GM12892 (cell line): ENCODE results near the gene TNFRSF8.

ENCODE experiments used
- DNase-seq: peaks from one replicate; pipeline ENCODE4 v3.0.0; 2011; ENCODE audit not compliant: insufficient read length
- FAIRE-seq: peaks from 2 replicates; lab custom pipeline; 2011; peaks lifted over from hg19 to GRCh38; lab: Jason Lieb, UNC
- POLR2A ChIP-seq: IDR thresholded peaks from 2 replicates; pipeline ENCODE4 v1.6.1; 2011; ENCODE audit warnings: low read depth, low read length, control low read depth
- POLR2AphosphoS5 ChIP-seq: IDR thresholded peaks from 2 replicates; pipeline ENCODE4 v1.6.1; 2011; ENCODE audit warnings: low read depth, low read length, control low read depth
- TAF1 ChIP-seq: IDR thresholded peaks from 2 replicates; pipeline ENCODE4 v1.6.1; 2011; ENCODE audit warnings: low read depth, mild to moderate bottlenecking, control low read depth, low read length, borderline replicate concordance

TNFRSF8 gene

DNA sequence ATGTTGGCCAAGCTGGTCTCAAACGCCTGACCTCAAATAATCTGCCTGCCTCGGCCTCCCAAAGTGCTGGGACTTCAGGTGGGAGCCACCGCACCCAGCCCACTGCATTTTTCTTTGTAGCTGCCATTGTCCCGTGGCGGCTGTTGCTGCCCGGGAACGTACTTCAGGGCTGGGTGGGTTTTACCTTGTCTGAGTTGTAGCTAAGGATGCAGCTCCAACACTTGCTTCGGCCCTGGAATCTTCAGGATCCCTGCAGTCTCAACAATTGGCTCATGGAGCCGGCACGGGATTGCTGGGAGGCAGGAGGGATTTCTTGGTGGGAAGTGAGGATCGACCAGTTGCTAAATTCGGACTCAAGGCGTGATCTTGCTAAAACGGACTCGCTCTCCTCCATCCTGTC, 10.7 kb downstream of the TNFRSF8 start:
- FAIRE-seq, result no peak
- TF ChIP-seq POLR2AphosphoS5, result no peak
- TF ChIP-seq POLR2A, result no peak
- TF ChIP-seq TAF1, result no peak

DNA sequence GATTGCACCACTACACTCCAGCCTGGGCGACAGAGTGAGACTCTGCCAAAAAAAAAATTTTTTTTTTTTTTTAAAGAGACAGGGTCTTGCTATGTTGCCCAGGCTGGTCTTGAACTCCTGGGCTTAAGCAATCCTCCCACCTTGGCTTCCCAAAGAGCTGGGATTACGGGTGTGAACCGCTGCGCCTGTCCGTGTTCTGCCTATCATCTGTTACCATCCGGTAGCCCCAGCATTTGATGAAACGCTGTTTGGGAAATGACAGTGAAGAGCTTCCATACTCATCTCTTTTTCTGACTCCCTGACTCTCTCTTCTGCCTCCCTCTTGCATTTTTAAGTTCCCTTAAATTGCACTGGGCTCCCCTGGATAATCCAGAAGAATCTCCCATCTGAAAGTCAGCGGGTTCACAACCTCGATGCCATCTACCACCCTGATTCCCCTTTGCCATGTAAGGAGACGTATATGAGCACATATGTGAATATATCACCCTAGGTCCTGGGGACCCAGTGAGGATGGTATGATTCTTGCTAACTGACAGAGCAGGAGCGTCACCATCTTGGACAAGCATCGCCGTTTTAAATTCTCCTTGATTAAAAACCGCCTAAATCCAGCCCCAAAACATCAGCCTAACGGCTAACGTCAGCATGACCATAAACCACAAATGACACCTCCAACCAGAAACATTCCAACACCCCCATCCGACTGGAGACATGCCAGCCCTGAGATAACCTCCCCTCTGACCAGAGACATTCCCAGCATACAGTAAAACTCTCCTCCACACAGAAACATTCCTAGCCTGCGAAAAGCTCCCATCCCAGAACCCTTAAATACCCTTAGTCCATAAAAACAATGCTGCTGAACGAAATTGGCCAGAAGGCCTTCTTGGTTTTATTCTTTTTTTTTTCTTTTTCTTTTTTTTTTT, 12.4 kb downstream of the TNFRSF8 start:
- TF ChIP-seq POLR2AphosphoS5 (no peak; the same call in 1 of the 2 replicates), POLR2A (no peak), TAF1 (no peak)
- FAIRE-seq (no peak), DNase-seq (no peak)

More for the DNA sequence above, 10.7 kb downstream of the TNFRSF8 start:
- no peak for DNase-seq

DNA sequence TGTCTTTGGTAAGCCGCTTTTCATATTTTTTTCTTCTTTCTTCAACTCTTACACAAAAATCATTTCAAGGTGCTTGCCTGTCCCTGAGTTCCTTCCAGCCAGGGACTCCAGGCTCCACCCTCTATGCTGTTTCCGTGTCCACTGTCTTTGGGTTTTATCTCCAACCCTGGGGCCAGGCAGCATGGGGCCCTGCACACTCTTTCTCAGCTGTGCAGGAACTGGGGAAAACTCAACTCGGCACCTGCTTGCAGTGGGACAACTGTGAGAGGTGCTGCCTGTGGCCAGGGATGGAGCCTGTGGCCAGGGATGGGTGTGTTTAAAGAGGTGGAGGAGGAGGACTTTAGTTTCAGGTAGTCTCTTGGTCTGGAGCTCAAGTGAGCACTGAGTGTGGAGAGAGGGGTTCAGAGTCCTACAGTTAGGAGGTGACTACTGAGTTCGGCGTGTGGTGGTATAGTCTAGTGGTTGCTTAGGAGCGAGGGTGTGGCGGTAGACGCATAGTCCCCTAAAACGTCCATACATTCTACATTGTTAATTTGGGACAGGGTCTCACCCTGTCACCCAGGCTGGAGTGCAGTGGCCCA, 13.4 kb downstream of the TNFRSF8 start:
- TF ChIP-seq POLR2A (no peak; the same call in 1 of the 2 replicates), TAF1 (no peak), POLR2AphosphoS5 (no peak)
- FAIRE-seq (peak; percentile 70), DNase-seq (no peak)

DNA sequence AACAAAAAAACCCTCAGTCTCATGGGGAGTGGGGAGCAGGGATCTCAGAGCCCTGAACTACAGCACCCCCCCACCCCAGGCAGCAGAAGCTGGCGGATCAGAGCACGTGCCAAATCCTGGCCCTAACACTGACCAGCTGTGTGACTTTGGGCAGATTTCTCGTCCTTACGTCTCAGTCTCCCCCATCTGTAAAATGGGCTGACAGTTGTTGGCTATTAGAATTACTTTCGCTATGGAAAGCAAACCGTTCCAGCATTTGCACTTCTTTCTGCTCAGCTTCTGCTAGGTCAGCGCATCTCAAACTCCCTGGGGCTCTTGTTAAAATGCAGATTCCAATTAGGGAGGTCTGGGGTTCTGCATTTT, 15.5 kb downstream of the TNFRSF8 start:
- no peak for FAIRE-seq
- no peak for TF ChIP-seq TAF1
- TF ChIP-seq POLR2A, result no peak
- peak; percentile 57; the same call in 1 of the 2 replicates for TF ChIP-seq POLR2AphosphoS5
- no peak for DNase-seq

DNA sequence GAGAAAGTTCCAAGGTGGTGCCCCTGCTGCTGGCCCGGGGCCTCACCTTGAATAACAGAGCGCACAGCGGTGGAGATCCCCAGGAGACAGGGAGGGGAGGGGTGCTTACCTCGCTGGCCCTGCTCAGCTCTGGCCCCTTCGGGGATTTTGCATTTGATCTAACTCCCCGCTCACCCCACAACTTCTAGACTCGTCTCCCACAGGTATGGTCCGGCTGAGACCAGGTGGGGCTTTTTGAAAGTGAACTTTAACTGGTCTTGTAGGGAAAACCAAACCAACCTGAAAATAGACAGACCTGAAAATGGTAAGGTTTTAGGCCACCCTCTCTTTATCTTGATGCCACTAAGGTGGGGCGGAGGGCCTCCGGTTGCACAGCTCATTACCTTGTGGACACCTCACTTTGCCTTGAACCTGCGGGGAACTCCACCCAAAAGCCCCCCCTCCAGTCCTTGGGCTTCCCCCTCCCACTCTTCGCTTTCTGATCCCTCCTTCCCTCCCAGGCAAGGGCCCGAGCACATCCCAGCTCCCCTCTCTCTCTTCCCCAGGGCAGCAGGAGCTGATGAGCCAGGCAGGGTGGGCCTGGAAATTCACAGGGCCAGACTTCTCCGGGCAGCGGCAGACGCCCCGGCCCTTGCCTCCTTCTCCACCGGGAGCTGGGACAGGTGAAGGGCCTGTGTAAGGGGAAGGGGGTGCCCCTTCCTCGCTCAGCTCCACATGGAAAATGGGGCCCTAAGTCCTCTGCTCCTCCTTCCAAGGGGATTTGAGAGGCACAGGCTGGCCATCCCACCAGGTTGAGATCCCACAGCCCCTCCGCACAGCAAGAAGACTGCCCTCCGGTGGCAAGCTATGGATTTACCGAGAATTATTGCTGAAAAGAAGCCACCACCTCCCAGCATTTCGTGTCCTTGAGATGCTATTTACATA, 16.1 kb downstream of the TNFRSF8 start:
- peak; percentile 66 for DNase-seq
- FAIRE-seq, result peak; percentile 94
- TF ChIP-seq TAF1 (no peak), POLR2AphosphoS5 (peak; percentile 24; the same call in 1 of the 2 replicates), POLR2A (peak; percentile 58; the same call in 1 of the 2 replicates)

DNA sequence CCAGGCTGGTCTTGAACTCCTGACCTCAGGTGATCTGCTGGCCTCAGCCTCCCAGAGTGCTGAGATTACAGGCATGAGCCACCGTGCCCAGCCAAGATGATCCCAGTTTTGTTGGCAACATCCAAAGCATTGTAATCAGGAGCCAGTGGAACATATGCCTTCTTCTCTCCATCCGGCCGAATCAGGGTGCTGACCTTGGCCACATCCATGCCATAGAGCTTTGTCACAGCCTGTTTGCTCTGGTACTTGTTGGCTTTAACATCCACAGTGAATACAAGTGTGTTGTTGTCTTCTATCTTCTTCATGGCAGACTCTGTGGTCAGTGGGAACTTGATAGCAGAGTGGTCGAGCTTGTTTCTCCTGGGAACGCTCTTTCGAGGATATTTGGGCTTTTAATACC, 17.1 kb downstream of the TNFRSF8 start:
- TF ChIP-seq TAF1 (no peak), POLR2AphosphoS5 (no peak), POLR2A (no peak)
- FAIRE-seq (peak; percentile 9), DNase-seq (no peak)

DNA sequence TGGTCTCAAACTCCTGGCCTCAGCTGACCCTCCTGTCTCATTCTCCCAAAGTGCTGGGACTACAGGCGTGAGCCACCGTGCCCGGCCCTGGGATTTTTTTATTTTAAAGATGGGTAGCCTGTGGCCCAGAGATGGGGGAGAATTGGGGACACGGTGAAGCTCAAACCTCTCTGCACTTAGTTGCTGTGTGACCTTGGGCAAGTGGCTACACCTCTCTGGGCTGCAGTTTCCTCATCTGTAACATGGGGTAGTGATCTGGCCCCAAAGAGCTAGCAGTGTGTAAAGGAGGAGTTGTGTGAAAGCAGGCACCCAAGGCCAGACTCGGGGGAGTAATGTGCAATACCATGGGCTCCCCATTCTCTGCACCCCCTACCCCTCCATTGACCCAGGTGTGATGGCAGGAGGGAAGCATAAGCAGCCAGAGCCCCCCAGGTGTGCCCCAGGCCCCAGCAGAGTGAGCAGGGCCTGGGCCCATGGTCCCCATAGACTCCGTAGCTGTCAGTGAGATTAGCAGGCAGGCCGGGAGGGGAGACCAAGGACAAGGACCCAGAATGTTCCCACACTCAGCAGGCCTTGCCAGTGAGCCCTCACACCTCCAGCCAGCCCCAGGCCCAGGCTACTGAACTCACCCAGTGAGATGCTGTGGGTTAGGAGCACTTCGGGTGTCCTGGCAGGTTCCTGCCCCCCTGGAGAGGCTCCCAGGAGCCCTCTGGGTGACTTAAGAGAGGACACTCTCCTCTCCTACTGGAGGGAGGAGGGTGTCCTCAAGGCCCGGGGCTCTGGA, 17.9 kb downstream of the TNFRSF8 start:
- DNase-seq (no peak), FAIRE-seq (no peak)
- TF ChIP-seq TAF1, result no peak
- TF ChIP-seq POLR2AphosphoS5, result no peak
- TF ChIP-seq POLR2A, result no peak; the same call in 1 of the 2 replicates

DNA sequence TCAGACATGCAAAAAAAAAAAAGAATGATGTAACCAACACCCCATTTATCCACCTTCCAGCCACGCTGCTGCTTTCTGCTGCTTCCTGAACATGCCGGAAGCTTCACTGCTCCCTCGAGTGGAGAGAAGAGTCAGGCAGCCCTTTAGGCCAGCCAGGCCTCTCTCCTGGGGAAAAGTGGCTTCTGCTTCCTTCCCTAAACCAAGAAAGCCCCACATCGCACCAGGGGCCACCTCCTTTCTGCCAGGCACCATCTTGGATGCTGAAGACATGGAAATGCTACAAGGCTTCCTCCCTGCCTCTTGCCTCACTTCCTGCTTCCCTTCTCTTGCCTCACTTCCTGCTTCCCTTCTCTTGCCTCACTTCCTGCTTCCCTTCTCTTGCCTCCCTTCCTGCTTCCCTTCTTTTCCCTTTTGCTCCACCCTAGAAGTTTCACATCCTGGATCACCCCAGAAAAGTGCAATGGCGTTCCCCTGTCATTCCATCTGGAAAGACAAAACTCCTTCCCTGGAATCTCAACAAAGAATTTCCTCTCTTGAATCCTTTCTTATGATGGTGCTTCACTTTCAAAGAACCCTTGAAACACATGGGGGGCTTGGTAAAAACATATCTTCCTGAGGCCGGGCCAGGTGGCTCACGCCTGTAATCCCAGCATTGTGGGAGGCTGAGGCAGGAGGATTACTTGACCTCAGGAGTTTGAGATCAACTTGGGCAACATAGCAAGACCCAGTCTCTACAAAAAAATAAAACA, 18.7 kb downstream of the TNFRSF8 start:
- no peak for DNase-seq
- FAIRE-seq, result peak; percentile 87
- TF ChIP-seq POLR2A, result no peak; the same call in 1 of the 2 replicates
- TF ChIP-seq POLR2AphosphoS5, result no peak
- no peak for TF ChIP-seq TAF1

DNA sequence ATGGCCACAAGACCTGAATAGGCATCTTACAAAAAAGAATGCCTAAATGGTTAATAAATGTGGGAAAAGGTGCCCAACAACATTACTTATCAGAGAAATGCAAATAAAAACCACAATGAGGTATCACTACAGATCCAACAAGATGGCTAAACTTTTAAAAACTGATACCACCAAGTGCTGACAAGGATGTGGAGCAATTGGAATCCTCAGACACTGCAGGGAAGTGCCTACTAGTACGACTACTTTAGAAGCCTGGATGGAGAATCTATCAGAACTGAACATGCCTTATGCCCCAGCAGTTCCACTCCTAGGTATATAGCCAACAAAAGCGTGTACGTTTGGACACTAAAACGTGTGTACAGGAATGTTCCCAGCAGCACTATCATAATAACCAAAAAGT, 19.9 kb downstream of the TNFRSF8 start:
- peak; percentile 24 for FAIRE-seq
- TF ChIP-seq POLR2AphosphoS5 (no peak), TAF1 (no peak), POLR2A (no peak)
- DNase-seq, result no peak
